ENCODE measurements around the gene KLHDC4. TPM values are rescaled to one million over a fixed set of nuclear protein-coding genes. Genes with fewer than 3 reads are reported as not detected.
A peak's percentile ranks its signal among the peaks of the same experiment; 100 is the strongest.

Gene KLHDC4
- total and polyA plus RNA-seq, 9 of the 15 experiments (the other 6 are each of a cell fraction or from before 2014, with no cell fraction given), result 1.3 to 68.1 (median 32.8) TPM

- TF ChIP-seq PRPF4 (IDR thresholded peaks at IDR 0.05; ENCODE audit: insufficient read depth, low read depth, low read length, poor library complexity, severe bottlenecking), result no peak
- TF ChIP-seq NCOA4 (IDR thresholded peaks at IDR 0.05; ENCODE audit: partially characterized antibody), result no peak
- TF ChIP-seq GATAD2A (IDR thresholded peaks at IDR 0.05), result no peak
- no peak for TF ChIP-seq ZBED1 (IDR thresholded peaks at IDR 0.05)
- TF ChIP-seq ZNF124 (CRISPR knock-in tag; IDR thresholded peaks at IDR 0.05), result no peak
- TF ChIP-seq OTX1 (CRISPR knock-in tag; IDR thresholded peaks at IDR 0.05), result peak; percentile 18; the same call in 1 of the 2 replicates
- no peak for TF ChIP-seq TAF7 (tag; IDR thresholded peaks at IDR 0.05)
- no peak for TF ChIP-seq NR1H2 (CRISPR knock-in tag; IDR thresholded peaks at IDR 0.05)
- TF ChIP-seq ETV1 (tag; conservative IDR thresholded peaks at IDR 0.05; ENCODE audit: low read depth), result peak; percentile 80
- no peak for TF ChIP-seq NR0B1 (IDR thresholded peaks at IDR 0.05; ENCODE audit: partially characterized antibody)
- TF ChIP-seq ZBTB12 (CRISPR knock-in tag; IDR thresholded peaks at IDR 0.05), result peak; percentile 22; the same call in 1 of the 2 replicates
- TF ChIP-seq SP1 (CRISPR knock-in tag; IDR thresholded peaks at IDR 0.05), result peak; percentile 78; the same call in 1 of the 2 replicates
- no peak for TF ChIP-seq ZNF140 (CRISPR knock-in tag; IDR thresholded peaks at IDR 0.05)
- TF ChIP-seq NR2F6 (CRISPR knock-in tag; IDR thresholded peaks at IDR 0.05), result peak; percentile 17; the same call in 1 of the 2 replicates
- TF ChIP-seq TGIF2 (CRISPR knock-in tag; IDR thresholded peaks at IDR 0.05), result no peak
- no peak for TF ChIP-seq ZNF280A (IDR thresholded peaks at IDR 0.05; ENCODE audit: low read depth, partially characterized antibody)
- no peak for TF ChIP-seq KAT2B (IDR thresholded peaks at IDR 0.05; ENCODE audit: low read depth, low read length)
- TF ChIP-seq DIDO1 (tag; IDR thresholded peaks at IDR 0.05; ENCODE audit: low read depth), result peak; percentile 54; the same call in 1 of the 2 replicates
- TF ChIP-seq RBM17 (IDR thresholded peaks at IDR 0.05; ENCODE audit: borderline replicate concordance, low read depth, low read length), result no peak
- TF ChIP-seq KDM5B (IDR thresholded peaks at IDR 0.05; ENCODE audit: insufficient replicate concordance, low read depth, low read length), result no peak
- TF ChIP-seq MITF (IDR thresholded peaks at IDR 0.05), result no peak
- TF ChIP-seq TCF3 (CRISPR knock-in tag; IDR thresholded peaks at IDR 0.05), result peak; percentile 62
- peak; percentile 87 for TF ChIP-seq L3MBTL2 (IDR thresholded peaks at IDR 0.05)
- no peak for TF ChIP-seq FUS (optimal IDR thresholded peaks at IDR 0.05; ENCODE audit: low read depth, low read length)
- no peak for TF ChIP-seq MCM2 (IDR thresholded peaks at IDR 0.05; ENCODE audit: low read depth)
Observed at GRCh38 chr16:87778830-87779579, 13.2 kb upstream of the KLHDC4 start (continued).
